Ammon's horn (tissue), 1 donor: Measurements from ENCODE around the gene PACSIN2.
"Not testable (repeated sequence)": the region's sequence is repeated elsewhere in the genome, so short reads cannot be mapped to it uniquely, and the experiment has no call there.

ENCODE experiments used
- DNase-seq: peaks from one replicate; pipeline ENCODE4 v3.0.0-alpha.2; 2016; ENCODE audit warnings: low spot score

Gene PACSIN2

DNA sequence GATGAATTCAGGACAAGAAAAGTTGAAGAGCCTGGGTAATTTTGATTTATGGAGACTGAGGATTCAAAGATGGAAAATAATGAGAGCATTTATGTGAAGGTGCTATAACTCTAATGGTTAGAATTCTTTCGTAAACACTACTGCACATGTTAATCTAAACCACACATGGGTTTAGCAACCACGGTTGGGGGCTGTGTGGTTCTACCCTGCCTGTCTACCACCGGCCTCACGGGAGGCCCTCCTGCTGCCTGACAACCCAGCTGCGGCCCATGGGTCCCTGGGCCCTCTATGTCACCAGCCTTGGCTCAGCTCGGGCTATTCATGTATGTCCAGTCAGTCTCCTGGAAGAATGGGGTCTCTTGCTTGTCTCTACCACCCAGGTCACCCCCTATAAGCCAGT, 89.4 kb downstream of the PACSIN2 start:
- DNase-seq, result no peak

DNA sequence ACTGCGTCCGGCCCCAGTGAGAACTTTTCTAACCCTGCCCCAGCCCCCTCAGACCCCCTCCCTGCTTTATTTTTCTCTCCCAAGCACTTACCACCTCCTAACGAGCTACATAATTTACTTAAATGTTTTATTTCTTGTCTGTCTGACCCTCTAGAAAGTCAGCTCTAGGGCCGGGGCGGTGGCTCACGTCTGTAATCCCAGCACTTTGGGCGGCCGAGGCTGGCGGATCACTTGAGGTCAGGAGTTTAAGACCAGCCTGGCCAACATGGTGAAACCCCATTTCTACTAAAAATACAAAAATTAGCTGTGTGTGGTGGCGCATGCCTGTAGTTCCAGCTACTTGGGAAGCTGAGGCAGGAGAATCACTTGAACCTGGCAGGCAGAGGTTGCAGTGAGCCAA, 89.9 kb downstream of the PACSIN2 start:
- DNase-seq, result not testable (repeated sequence)

DNA sequence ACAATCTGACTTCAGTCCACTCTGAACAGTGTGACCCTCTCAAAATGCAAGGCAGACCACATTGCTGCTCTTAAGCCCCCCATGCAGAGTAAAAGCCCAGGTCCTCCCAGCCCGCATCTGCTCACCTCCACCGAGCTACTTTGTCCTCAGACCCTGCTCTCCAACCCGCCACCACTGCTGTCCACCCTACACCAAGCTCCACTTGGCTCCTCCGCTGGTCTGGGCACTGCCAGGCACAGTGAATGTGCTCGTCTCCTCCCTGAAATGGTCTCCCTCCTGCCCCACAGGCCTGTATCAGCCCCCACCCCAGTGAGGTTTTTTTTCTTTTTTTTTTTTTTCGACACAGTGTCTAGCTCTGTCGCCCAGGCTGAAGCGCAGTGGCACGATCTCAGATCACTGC, 90.5 kb downstream of the PACSIN2 start:
- no peak for DNase-seq

DNA sequence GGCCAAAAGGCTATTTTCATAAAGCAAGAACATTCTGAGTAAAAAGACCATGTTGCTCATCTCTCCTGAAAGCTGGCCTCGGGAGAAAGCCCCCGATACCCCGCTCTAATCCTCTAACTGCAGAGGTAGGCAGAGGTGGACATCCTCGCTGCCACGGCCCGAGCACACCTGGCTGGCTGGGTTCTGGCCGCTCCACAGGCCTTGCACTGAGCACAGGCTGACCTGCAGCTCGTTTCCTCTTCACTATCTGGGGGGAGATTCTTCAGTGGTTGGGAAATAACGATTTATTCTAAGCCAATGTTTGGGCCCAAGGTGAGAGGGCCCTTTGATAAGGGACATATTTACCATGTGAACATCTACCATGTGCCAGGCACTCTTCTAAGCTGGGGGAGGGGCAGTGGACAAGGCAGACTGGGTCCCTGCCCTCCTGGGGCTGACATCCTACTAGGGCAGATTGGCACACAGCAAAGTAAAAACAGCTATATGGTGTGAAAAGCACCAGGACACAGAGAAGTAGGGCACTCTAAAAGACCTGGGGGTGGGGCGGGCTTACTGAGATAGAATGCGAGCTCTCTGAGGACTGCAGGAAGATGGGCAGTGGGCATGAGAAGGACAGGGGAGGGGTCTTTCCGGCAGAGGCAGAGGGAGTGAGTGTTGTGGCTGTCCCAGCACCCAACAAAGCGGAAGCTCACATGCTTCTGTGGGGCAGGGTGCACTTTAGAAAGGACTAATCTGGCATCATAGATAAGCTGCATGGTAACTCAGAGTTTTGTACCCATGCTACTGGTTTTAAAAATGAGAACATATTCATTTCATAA, 92.4 kb downstream of the PACSIN2 start:
- no peak for DNase-seq

DNA sequence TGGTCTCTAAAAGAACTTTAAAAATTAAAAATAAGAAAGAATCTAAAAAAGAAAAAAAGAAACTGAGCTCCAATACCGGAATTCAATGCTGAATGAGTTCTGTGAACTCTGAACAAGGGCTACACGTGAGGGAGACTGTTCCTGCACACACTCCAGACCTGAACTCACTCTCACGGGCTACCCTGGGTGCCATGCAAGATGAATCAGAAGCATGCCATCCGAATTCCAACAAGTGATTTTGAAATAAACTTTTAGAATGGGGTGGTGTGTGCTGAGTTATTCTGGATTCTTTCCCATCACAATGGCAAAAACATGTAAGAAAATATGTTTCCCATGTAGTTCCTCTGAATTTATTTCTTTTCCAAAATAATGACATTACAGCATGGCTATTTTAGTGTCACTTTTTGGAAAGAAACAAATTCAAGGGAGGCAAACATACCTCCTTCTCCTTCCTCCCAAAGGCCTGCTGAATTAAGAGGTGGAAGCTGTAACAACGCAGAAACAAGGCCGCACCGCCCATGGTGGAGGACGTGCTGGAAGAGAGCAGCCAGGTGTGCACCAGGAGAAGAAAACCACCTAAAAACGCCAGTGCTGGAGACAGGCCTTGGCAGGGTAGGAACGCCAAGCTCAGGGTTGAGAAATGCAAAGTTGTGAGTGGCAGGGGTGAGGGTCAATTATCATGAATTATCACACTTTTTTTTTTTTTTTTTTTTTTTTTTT, 94.7 kb downstream of the PACSIN2 start:
- no peak for DNase-seq

DNA sequence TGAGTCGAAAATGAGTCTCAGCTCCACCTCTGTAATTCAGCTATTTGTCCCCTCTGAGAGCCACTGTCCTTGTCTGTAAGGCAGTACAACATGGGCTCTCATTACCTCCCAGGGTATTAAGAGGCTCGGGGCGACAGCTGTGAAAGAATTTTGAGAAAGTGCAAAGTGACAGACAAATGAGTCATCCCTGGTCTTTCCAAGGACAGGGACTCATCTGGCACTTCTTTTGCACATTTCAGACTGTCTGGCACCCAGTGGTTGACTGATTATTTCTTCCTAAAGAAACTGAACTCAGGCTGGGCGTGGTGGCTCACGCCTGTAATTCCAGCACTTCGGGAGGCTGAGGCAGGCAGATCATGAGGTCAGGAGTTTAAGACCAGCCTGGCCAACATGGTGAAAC, 95.8 kb downstream of the PACSIN2 start:
- no peak for DNase-seq

DNA sequence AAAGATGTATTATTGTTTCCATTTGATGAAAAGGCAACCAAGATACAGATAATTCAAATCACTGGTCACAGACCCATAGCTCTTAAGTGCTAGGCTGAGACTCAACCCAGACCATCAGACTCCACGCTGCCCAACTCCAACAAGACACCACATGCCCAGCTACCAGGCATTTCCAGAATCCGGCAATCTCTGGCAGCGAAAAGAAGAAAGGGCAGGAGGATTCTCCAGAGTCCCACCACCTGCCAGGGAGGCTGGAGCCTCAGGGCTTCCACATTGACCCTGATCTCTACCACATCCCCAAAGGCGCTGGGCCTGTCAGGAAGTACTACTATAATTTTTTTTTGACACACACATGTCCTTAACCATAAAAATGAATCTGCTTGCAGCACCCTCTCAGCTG, 96.4 kb downstream of the PACSIN2 start:
- no peak for DNase-seq

DNA sequence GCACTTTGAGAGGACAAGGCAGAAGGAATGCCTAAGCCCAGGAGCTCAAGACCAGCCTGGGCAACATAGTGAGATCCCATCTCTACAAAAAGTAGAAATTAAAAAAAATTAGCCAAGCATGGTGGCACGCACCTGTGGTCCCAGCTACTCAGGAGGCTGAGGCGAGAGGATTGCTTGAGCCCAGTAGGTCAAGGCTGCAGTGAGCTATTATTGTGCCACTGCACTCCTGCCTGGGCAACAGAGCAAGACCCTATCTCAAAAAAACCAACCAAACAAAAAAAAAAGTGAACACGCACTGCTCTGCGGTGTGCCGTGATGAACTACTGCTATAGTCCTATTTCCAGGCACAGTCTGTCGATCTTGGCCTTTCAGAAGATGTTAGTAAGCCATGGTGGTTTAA, 97.6 kb downstream of the PACSIN2 start:
- DNase-seq, result not testable (repeated sequence)

DNA sequence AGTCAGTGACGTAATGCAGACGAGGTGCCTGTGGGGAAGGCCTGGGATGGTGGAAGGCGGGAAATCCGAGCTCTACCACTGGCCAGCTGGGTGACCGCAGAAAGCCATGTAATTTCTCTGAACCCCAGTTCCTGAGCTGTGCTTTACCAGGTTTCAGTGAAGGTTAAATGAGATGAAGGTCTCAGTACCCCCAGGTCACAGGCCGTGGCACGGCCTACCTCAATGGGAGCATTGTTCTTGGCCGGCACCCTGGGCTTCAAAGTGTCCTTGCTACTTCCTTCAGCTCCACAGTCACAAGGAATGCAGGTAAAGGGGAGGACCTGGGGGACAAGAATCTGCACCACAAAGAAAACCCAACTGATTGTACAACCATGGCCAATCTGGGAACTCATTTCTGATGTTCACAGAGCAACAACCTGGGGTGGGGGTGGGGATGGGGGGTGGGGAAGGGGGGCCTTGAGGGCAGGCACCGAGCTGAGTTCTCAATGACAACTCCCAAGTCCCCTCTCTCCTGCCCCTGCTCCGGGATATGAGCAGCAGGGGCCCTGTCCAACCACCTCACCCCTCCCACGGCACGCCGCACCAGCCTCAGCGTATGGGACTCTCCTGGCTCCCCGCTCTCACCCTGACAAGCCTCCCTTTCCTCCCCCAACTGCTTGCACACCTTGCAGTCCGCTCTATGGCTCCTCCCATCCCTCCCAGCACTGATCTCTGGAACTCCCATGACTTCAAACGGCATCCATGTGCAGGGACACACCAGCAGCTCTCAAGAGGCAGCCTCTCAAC, 98.8 kb downstream of the PACSIN2 start:
- DNase-seq, result no peak

DNA sequence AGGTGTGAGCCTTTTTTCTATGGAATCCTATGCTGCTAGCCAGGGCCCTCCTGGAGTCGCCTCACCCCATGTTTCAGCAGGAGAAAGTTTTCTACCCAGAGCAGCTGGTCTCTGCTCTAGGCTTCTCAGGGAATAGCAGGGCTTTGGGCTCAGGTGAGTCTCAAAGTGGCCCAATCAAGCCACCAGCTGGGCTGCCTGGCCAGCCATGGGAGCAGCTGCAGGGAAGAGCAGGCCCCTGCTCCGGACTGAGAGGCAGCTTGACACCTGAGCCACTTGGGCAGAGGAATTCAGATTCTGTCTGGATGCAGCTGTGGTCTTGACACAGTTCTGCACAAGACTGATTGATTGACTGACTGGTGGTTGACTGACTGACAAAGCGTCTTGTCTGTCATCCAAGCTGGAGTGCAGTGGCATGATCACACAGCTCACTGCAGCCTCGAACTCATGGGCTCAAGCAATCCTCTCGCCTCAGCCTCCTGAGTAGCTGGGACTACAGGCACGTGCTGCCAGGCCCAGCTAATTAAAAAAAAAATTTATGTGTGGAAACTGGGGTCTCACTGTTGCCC, 100.4 kb downstream of the PACSIN2 start:
- no peak for DNase-seq

DNA sequence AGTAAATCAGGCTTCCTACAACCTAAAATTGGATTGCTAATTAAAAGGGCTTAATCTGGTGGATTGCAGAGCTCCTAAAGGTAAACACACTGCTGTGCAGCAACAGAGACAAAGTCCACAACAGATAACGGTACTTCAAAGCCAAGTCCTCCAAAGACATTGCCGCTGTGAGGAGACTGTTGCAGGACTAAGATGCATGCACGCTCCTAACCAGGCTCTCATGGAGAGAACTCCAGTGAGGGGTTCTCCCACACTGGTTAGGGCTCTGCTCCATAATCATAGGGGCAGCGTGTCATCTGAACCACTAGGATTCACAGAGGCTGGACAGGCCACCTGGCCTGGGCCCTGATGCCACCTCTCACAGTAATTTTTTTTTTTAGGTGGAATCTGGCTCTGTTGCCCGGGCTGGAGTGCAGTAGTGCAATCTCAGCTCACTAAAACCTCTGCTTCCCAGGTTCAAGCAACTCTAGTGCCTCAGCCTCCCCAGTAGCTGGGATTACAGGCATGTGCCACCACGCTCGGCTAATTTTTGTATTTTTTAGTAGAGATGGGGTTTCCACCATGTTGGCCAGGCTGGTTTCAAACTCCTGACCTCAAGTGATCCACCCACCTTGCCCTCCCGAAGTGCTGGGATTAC, 101.0 kb downstream of the PACSIN2 start:
- no peak for DNase-seq

DNA sequence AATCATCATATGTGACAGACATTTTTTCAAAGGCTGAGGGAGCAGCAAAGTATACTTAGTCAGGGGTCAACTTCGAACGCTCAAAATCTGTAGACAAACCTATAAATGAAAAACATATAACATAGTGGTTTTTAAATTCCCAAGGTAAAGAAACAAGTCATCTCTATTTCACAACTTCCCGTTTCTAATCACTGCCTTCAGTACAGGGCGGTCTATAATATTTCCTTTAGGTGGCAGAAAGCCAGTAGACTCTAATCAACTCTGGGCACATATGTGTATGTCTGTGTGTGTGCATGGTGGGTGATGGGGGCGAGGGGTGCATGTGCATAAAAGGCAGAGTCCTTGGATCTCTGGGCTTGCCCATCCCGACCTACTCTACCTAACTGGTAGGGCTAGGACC, 102.9 kb downstream of the PACSIN2 start:
- no peak for DNase-seq

DNA sequence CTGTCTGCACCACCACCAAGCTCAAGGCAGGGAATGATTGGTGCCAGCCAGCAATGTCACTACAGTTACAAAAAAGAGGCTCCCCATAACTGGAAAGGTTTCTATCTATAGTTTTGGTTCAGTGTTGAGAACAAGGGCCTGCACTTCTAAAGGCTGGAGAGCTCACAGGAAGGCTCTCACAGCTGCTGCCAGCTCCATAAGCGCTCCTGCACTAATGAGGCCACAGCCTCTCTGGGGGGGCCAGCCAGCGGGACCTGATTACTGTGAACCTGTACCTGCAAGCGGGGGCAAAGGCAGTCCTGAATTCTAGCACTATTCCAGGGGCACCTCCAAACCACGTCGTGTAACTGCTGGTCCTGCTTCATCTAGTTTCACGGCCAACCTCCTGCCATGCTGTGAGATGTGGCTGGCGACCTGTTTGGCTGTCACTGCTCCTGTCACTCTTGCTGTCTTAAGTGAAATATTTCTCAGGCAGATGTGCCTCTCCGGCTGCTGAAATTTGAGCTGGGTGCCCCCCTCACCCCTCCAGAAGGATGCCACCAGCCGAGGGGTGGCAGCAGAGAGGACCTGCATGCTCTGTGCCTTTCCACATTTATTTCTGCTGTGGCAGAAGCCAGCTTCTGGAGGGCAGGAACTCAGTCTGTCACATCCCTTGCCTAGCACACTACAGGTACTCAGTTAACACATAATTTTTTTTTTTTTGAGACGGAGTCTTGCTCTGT, 104.6 kb downstream of the PACSIN2 start:
- no peak for DNase-seq

DNA sequence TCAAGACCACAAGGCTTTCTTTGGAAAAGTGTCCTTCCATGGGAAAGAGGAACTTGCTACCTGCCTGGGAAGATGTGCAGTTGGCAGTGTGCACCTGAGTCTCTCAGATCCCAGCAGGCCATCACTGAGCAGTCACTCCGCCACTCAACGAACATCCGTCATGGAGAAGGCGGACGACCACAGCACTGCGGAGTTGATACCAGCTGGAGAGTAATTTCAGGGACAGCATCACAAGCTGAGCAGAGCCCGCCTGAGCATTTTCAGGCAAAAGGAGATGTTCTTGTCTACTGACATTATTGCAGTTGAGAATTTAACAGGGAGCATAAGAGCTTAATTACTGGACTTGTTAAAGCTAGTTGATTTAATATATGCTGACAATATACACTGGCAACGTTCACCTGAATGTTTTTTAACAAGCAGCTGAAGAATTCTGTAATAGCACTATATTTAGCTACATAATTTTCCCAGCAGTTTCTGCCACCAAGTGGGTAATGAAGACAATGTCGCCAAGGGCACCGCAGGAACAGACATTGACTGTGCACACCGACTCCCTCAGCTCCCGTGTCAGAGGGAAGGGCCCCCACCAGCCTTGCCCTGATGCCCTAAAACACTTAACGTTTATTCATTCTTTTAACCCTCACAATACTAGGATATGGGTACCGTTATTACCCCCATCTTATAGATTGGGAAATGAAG, 105.4 kb downstream of the PACSIN2 start:
- no peak for DNase-seq

DNA sequence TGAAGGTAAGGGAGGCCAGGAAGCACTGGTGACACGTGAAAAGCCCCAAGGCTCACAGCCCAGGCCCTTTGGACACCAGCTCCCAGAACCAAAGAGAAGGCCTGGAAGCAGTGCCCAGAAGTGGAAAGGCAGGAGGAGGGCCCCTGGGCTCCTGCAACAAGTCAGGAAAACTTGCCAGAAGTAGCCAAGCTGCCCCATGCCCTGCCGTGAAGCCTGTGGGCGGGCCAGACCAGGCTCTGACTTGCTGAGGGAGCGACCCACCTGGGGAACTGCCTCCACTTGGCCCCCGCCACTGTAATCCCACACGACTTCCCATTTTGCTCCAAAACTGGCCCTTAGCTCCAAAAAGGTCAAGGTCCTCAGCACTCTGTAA, 106.6 kb downstream of the PACSIN2 start:
- no peak for DNase-seq

DNA sequence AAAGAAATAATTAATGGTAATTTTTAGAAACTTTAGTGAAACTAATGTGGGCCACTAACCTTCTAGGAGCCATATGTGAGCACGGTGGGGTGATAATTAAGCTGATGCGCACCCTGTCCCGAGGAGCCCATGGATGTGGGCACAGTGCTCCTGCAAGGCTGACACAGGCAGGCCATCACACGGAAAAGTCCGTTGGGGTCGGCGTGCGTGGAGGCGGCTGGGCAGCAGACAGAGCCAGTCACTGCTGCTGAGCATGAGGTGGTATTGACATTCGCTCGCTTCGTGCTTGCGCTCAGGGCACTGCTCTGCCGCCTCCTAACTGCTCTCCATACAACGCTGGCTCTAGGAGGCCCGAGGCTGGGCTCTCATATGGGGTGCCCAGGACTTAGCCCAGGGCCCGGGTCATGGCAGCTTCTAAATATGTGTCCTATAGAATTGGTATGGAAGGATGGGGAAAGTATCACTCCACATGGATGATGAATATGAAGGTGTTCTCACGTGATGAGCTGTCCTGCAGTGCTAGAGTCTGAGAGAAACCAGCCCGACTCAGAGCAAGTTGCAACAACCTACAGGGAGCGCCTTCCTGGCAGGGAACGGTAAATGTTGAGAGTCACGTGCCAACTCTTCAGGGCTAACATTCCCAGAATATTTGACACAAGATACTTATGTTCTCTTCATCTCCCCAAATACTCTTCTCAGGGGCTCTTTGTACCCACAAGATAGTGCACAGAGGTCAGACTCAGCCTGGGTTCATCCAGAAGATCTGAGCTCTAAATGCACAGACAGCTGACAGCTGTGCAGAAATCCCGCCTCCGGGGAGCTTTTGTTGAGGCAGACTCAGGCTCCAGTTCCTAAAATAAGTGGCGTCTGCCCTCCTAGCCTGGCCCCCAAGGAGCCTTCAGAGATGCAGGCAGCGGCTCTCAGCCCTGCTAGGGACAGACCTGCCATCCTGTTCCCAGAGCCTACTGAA, 107.3 kb downstream of the PACSIN2 start:
- no peak for DNase-seq

DNA sequence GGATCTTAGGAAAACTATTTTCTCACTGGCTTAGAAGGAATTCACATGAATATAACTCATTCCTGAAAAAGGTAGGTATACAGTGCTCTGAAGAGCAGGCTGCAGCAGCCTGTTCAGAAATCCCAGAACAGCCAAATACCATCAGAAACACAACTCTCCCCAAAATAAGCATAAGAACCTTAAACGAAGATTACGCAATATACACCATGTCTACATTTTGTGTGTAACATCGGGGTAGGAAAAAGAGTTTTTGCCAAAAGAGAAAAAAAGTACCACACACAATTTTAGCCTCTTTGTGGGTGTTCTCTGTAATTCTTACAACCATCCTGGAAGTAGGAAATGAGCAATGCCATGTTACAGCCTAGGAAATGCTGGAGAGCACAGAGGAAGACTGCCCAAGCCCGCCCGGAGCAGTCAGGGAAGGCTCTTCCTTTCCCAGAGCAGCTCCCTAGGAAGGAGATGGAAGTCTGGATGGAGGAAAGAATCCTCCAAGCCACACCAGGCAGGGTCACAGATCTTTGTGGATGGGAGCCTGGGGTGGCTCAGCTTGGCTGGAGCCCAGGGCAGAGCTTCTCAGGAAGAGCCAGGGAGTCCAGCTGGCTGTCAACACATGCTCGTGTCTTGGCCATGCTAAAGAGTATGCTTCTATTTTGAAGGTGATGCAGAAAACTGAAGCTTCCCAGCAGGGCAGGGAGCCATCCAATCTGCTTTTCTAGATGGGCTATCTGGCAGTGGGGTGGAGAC, 108.2 kb downstream of the PACSIN2 start:
- no peak for DNase-seq

DNA sequence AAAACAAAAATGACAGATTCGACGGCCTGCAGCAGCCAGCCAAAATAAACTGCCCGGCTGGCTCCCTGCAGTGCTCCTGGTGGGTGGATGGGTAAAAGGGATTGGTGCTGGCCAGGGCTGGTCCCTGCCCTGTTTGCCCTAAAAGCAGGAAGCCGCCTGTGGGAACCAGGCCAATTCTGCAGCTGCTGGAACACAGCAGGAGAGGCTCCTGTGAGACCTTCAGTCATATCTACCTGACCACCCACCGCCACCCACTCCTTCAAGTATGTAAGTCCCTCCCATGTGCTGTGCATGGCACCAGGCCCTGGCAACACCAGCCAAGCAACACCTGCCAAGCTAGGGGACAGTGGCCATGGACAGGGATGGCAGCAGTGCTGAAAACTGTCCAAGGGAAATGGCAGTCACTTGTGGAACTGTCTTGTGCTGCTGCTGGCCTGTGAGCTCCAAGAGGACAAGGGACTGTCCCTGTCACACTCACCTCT, 109.2 kb downstream of the PACSIN2 start:
- no peak for DNase-seq

DNA sequence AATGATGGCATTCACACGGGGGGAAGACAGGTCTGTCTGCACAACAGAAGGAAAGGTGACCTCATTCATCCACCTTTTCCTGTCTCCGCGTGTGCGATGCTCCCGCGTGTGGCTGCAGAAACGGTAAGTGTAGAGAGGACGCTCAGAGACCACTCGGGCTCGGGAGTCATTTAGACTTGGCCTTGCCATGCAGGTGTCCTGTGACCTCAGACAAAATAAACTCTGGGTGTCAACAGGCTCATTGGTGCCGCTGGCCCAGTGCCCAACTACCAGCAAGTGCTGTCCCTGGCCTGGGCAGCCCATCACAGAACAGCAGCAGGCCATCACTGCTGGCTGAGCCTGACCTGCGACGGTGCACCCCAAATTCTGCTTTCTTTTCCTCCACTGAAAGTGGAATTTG, 109.7 kb downstream of the PACSIN2 start:
- no peak for DNase-seq
